Measurements from ENCODE around the gene RIC3.

DNA sequence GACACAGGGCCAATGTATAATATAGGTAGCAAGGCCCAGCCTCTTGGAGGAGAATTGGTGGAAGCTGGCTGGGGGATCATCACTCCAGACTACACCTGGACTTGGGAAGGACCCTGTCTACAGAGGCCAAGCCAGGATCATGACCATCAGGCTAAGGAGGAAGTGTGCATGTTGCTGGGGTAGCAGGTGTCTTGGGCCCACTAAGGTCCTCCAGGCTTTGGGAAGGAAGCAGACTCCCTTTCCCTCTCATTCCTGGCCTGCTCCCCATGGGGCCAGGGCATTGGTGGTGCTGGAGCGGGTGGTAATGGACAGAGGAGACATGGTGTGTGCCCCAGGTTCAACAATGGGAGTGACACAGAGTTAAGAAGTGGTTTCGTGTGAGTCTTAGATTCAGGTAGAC lies 103.8 kb downstream of the RIC3 start:
- TF ChIP-seq CTCF (IDR thresholded peaks at IDR 0.05) (no peak), EP300 (IDR thresholded peaks at IDR 0.05) (no peak), POLR2A (IDR thresholded peaks at IDR 0.05) (no peak)

Measured in tibial nerve (tissue), 4 donors.